ENCODE data around the gene OPTC.
"Not testable (repeated sequence)": the region's sequence is repeated elsewhere in the genome, so short reads cannot be mapped to it uniquely, and the experiment has no call there.

Gene OPTC

GRCh38 chr1:203516906-203517305 lies 23.0 kb downstream of the OPTC start:
- Histone ChIP-seq H3K27me3 (no peaks in the 10 kb centered on the region), H3K9me3 (no peaks in the 10 kb centered on the region), H3K4me1 (peaks cover 0 to 26% (median 18%) of the 10 kb centered on the region in 4 donors), H3K4me3 (no peak overlapping the region), H3K36me3 (no peaks in the 10 kb centered on the region), H3K27ac (no peak overlapping the region)
- intact Hi-C loops (cut with DNase I; ENCODE audit: low total_unique reads) = no loop called here
- no peak for TF ChIP-seq CTCF (IDR thresholded peaks at IDR 0.05)
- no peak for DNase-seq

- intact Hi-C loops (cut with DNase I; ENCODE audit: low total_unique reads) = no loop called here
- no peaks in the 10 kb centered on the region for H3K36me3 ChIP-seq
- H3K4me1 ChIP-seq = peaks cover 0 to 23% (median 19%) of the 10 kb centered on the region in 4 donors
- no peak for TF ChIP-seq CTCF (IDR thresholded peaks at IDR 0.05)
- no peak for DNase-seq
- no peak overlapping the region for H3K4me3 ChIP-seq
- H3K27ac ChIP-seq = no peak overlapping the region
- H3K9me3 ChIP-seq = no peaks in the 10 kb centered on the region
- no peaks in the 10 kb centered on the region for H3K27me3 ChIP-seq
Measured at GRCh38 chr1:203517426-203518110, 23.6 kb downstream of the OPTC start.

- H3K27me3 ChIP-seq; intact Hi-C loops (cut with DNase I; ENCODE audit: low total_unique reads); H3K27ac ChIP-seq; DNase-seq; H3K4me3 ChIP-seq; H3K36me3 ChIP-seq; H3K9me3 ChIP-seq: not testable (repeated sequence)
- H3K4me1 ChIP-seq = peaks cover 0 to 18% (median 13%) of the 10 kb centered on the region in 4 donors
Measured at GRCh38 chr1:203518139-203518538, 24.2 kb downstream of the OPTC start.

GRCh38 chr1:203518541-203518940 lies 24.6 kb downstream of the OPTC start:
- H3K27me3 ChIP-seq = no peaks in the 10 kb centered on the region
- H3K4me3 ChIP-seq = no peak overlapping the region
- no peaks in the 10 kb centered on the region for H3K36me3 ChIP-seq
- intact Hi-C loops (cut with DNase I; ENCODE audit: low total_unique reads) = no loop called here
- peaks cover 0 to 18% (median 10%) of the 10 kb centered on the region in 4 donors for H3K4me1 ChIP-seq
- H3K9me3 ChIP-seq = no peaks in the 10 kb centered on the region
- H3K27ac ChIP-seq = no peak overlapping the region
- no peak for TF ChIP-seq CTCF (IDR thresholded peaks at IDR 0.05)
- DNase-seq = no peak

- Histone ChIP-seq H3K9me3 (no peaks in the 10 kb centered on the region), H3K36me3 (no peaks in the 10 kb centered on the region), H3K27ac (no peak overlapping the region), H3K27me3 (no peaks in the 10 kb centered on the region), H3K4me3 (no peak overlapping the region), H3K4me1 (peaks cover 0 to 20% (median 14%) of the 10 kb centered on the region in 4 donors)
- TF ChIP-seq CTCF (IDR thresholded peaks at IDR 0.05) = no peak
- intact Hi-C loops (cut with DNase I; ENCODE audit: low total_unique reads) = no loop called here
- DNase-seq = no peak
Measured at GRCh38 chr1:203519053-203519840, 25.3 kb downstream of the OPTC start.

- Histone ChIP-seq H3K27ac (no peak overlapping the region), H3K4me1 (peaks cover 0 to 26% (median 20%) of the 10 kb centered on the region in 4 donors), H3K36me3 (no peaks in the 10 kb centered on the region), H3K4me3 (no peak overlapping the region), H3K9me3 (no peaks in the 10 kb centered on the region), H3K27me3 (no peaks in the 10 kb centered on the region)
- TF ChIP-seq CTCF (IDR thresholded peaks at IDR 0.05) = no peak
- intact Hi-C loops (cut with DNase I; ENCODE audit: low total_unique reads) = no loop called here
- DNase-seq = no peak
Measured at GRCh38 chr1:203519896-203520295, 25.9 kb downstream of the OPTC start.

All from tibial artery (tissue), 4 donors.